Right lobe of liver (tissue), 6 donors: ENCODE data around the gene SH3RF3. TPM values are rescaled to one million over a fixed set of nuclear protein-coding genes. Genes with fewer than 3 reads are reported as not detected.

Source experiments
- ATAC-seq, 4 donors: fragments of 200-7000 bp; cut with Tn5 transposase; one replicate each; pipeline ENCODE4 v1.9.1; 2020; ENCODE audit warnings: mild to moderate bottlenecking in 4 of 4, moderate library complexity in 4 of 4
- DNase-seq, 3 donors: peaks; one replicate each; pipeline ENCODE4 v3.0.0-alpha.2; 2020
- H3K27ac ChIP-seq, 3 donors: fragments of 200-600 bp; one replicate each; pipeline ENCODE4 v1.8.0; 2022
- H3K27me3 ChIP-seq, 2 donors: fragments of 200-600 bp; one replicate each; pipeline ENCODE4 v1.8.0; 2022
- H3K36me3 ChIP-seq, 4 donors: fragments of 200-600 bp; sonication (generic) in 1 of 4; one replicate each; pipeline versions ENCODE4 v1.5.1 to v1.8.0; 2017 to 2022; ENCODE audit warnings: control low read depth in 1 of 4
- H3K4me1 ChIP-seq, 4 donors: fragments of 200-600 bp; sonication (generic) in 1 of 4; one replicate each; pipeline versions ENCODE4 v1.5.1 to v1.8.0; 2017 to 2022; ENCODE audit warnings: control low read depth in 1 of 4
- H3K4me3 ChIP-seq, 3 donors: fragments of 200-600 bp; one replicate each; pipeline ENCODE4 v1.8.0; 2022
- H3K9me3 ChIP-seq, 4 donors: fragments of 200-600 bp; sonication (generic) in 1 of 4; one replicate each; pipeline versions ENCODE4 v1.5.1 to v1.8.0; 2017 to 2022; ENCODE audit warnings: control low read depth in 1 of 4
- POLR2A ChIP-seq: fragments of 450-650 bp; IDR thresholded peaks from one replicate; pipeline ENCODE4 v1.6.1; 2017; ENCODE audit warnings: antibody characterized with exemption, mild to moderate bottlenecking
- WGBS: methylation state at CpG from one replicate; pipeline ENCODE4 v1.1.6; 2018; ENCODE audit warnings: low coverage, low lambda C conversion rate; ENCODE audit not compliant: insufficient coverage; ENCODE audit errors: missing lambda C conversion rate; 5-methylcytosine and 5-hydroxymethylcytosine counted together
- intact Hi-C, 2 donors: fragments of 100-400 bp; cut with DNase I; formaldehyde crosslinking; loops; one replicate each; pipeline versions ENCODE4 v1.11.2 to v1.14.1; 2022
- total RNA-seq, 6 experiments: library from RNA; depleted of rRNA in 2 of 6; stranded (reverse); fragments of >200 nt in 2 of 6; fragmentation: NEBNext Ultra II Directional in 3 of 6; extraction: Animal tissue kit (Norgen Biotek cat#: 25700) in 3 of 6; gene quantifications; one replicate each; pipeline versions ENCODE4 v1.1.0 to v1.2.4, GENCODE V29; 2016 to 2023
- TF ChIP-seq, protein P1 (sequence below), 4 donors: fragments of 200-600 bp in 3 of 4; fragments of 450-650 bp in 1 of 4; IDR thresholded peaks; one replicate each; pipeline versions ENCODE4 v1.5.1 to v1.8.0; 2016 to 2022; ENCODE audit warnings: antibody characterized with exemption in 4 of 4, mild to moderate bottlenecking in 2 of 4
- donor health status: DM: no; HTN: yes; CAD: no.
- donor health status: DM: no; HTN: no; CAD: no.
- donor health status: DM: no; HTN: no; CAD: no.
- donor health status: DM: no; HTN: yes; CAD: no.
- donor health status: DM: no; HTN: yes; CAD: no.

Gene SH3RF3
- total RNA-seq, 6 experiments from 2014 or later: 0.68 to 1.6 (median 1.2) TPM

DNA sequence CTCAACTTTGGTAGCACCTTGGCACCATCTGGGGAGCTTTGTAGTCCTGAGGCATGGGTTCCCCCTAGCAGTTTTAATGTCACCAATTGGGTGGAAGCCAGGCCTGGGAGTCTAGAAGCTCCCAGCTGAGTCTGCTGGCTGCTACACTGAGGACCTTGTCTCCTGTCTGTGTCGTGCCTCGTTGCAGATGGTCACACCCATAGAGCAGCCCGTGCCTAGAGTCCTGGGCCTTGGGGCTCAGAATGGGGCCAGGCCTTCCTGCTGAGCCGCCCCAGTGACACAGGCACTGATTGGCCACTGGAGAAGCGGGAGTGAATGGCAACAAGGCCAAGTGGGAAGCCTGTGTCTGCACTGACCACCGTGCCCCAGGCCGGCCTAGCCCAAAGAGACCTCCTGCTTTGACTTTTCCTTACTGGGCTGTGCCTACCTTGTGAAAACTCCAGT is 113.2 kb downstream of the SH3RF3 start:
- TF ChIP-seq, protein P1, sequence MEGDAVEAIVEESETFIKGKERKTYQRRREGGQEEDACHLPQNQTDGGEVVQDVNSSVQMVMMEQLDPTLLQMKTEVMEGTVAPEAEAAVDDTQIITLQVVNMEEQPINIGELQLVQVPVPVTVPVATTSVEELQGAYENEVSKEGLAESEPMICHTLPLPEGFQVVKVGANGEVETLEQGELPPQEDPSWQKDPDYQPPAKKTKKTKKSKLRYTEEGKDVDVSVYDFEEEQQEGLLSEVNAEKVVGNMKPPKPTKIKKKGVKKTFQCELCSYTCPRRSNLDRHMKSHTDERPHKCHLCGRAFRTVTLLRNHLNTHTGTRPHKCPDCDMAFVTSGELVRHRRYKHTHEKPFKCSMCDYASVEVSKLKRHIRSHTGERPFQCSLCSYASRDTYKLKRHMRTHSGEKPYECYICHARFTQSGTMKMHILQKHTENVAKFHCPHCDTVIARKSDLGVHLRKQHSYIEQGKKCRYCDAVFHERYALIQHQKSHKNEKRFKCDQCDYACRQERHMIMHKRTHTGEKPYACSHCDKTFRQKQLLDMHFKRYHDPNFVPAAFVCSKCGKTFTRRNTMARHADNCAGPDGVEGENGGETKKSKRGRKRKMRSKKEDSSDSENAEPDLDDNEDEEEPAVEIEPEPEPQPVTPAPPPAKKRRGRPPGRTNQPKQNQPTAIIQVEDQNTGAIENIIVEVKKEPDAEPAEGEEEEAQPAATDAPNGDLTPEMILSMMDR (IDR thresholded peaks at IDR 0.05): no peak
- TF ChIP-seq POLR2A: no peak
- H3K36me3 ChIP-seq: no peaks in the 10 kb centered on the region
- no peaks in the 10 kb centered on the region for H3K9me3 ChIP-seq
- WGBS: no CpG with 5 or more reads among the region's 7 CpGs
- H3K4me1 ChIP-seq: peaks cover 0 to 6% (median 1%) of the 10 kb centered on the region in 4 donors
- no peaks in the 10 kb centered on the region for H3K27me3 ChIP-seq
- peak overlapping the region in 2 of 3 donors; percentile 29 to 39 for H3K27ac ChIP-seq
- intact Hi-C loops: no loop called here
- peak in 1 of 4 donors; percentile 4 for ATAC-seq
- peak in 1 of 3 donors; percentile 46 for DNase-seq
- H3K4me3 ChIP-seq: no peak overlapping the region

GRCh38 chr2:109242654-109243331 is 113.8 kb downstream of the SH3RF3 start:
- DNase-seq: peak in 1 of 3 donors; percentile 53
- H3K4me3 ChIP-seq: no peak overlapping the region
- H3K27ac ChIP-seq: peak overlapping the region in 2 of 3 donors; percentile 29 to 39
- 24% methylated on average over 8 of the region's 12 CpGs for WGBS
- intact Hi-C loops: no loop called here
- H3K27me3 ChIP-seq: no peaks in the 10 kb centered on the region
- H3K9me3 ChIP-seq: no peaks in the 10 kb centered on the region
- TF ChIP-seq, protein P1 (IDR thresholded peaks at IDR 0.05): no peak
- no peak for TF ChIP-seq POLR2A
- peak; percentile 66 to 80 (median 76) for ATAC-seq
- H3K36me3 ChIP-seq: no peaks in the 10 kb centered on the region
- H3K4me1 ChIP-seq: peaks cover 0 to 6% (median 1%) of the 10 kb centered on the region in 4 donors

DNA sequence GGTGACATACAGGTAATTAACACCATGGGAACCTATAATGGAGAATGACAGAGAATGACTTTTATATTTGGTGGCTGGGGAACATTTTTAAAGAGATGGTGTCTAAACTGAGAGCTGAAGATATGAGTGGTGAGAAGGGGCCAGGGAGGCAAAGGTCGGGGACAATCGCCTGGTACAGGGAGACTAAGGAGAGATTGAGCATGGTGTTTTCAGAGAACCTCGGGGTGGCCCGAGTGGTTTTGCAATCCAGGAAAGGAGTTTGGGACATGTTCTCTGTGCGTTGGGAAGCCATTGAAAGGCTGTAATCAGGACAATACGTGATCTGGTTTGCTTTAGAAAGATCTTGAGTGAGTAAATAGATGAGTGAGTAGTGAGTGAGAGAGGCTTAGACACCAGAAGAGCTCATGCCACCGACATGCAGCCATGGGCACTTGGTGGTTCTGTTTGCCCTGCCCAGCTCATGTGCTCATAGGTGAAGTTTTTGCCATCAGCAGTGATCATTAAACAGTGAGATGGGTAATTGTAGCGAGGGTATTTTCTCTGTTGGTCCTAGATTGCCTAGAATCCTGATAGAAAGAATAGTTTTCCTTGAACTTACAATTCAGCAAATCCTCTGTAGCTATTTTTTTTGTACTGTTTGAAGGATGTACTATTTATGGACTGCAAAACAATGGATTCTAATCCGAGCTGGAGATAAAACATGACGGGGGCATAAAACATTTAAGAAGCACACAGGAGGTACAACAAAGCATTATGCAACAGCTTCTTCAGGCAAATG is 114.7 kb downstream of the SH3RF3 start:
- no peak overlapping the region for H3K27ac ChIP-seq
- H3K9me3 ChIP-seq: no peaks in the 10 kb centered on the region
- ATAC-seq (no peak), DNase-seq (no peak)
- H3K27me3 ChIP-seq: no peaks in the 10 kb centered on the region
- TF ChIP-seq, protein P1 (IDR thresholded peaks at IDR 0.05): no peak
- TF ChIP-seq POLR2A: no peak
- peaks cover 0 to 6% (median 1%) of the 10 kb centered on the region in 4 donors for H3K4me1 ChIP-seq
- intact Hi-C loops: no loop called here
- H3K36me3 ChIP-seq: no peaks in the 10 kb centered on the region
- H3K4me3 ChIP-seq: no peak overlapping the region
- WGBS: 59% methylated on average over 9 of the region's 10 CpGs

DNA sequence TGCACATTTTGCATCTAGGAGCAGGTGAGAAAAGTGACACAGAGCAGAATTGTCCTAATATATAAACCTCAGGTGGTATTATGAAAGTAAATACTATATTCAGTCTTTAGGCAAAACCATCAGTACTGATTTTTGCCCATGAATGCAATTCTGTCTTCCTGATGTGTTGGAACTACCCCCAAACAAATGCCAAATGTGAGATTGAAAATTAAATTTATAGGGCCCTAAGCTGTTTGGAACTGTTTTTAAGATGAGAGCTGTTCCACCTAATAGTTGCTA is 115.2 kb downstream of the SH3RF3 start:
- no peaks in the 10 kb centered on the region for H3K36me3 ChIP-seq
- H3K27ac ChIP-seq: no peak overlapping the region
- no peaks in the 10 kb centered on the region for H3K27me3 ChIP-seq
- intact Hi-C loops: no loop called here
- DNase-seq (no peak), ATAC-seq (no peak)
- TF ChIP-seq POLR2A: no peak
- H3K4me1 ChIP-seq: peaks cover 0 to 6% (median 1%) of the 10 kb centered on the region in 4 donors
- no peak overlapping the region for H3K4me3 ChIP-seq
- H3K9me3 ChIP-seq: no peaks in the 10 kb centered on the region

DNA sequence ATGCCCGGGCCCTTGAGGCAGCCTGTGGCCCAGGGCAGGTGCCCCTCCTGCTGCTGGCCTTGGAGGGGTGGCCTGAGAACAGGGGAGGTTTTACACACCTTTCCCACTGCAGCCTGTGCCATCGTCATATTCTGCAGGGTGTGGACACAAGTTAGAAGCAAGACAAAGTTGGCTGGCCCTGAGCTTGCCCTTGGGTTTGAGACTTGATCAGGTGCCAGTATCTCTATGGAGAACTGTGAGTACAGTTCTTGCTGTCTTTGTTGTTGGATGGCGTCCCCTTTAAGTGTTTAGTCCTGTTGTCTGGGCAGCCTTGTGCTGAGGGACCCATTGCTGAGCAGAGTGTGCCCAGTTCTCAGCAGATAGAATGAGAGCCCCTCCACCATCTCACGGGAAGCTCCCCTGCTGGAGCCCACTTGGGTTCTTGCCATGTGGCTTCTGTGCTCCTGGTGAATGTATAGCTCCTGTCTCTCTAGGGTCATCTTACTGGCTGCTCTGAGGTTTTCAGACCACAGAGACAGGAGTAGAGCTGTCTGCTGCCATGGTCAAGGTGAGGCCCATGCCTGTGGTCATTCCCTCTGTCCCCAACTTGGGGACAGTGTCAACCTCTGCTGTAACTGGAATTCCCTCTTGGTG is 115.9 kb downstream of the SH3RF3 start:
- DNase-seq (peak in 1 of 3 donors; percentile 39), ATAC-seq (no peak)
- no peaks in the 10 kb centered on the region for H3K36me3 ChIP-seq
- H3K4me3 ChIP-seq: no peak overlapping the region
- intact Hi-C loops: no loop called here
- TF ChIP-seq POLR2A: no peak
- TF ChIP-seq, protein P1 (IDR thresholded peaks at IDR 0.05): no peak
- no peak overlapping the region for H3K27ac ChIP-seq
- H3K9me3 ChIP-seq: no peaks in the 10 kb centered on the region
- peaks cover 0 to 6% (median 1%) of the 10 kb centered on the region in 4 donors for H3K4me1 ChIP-seq
- WGBS: 53% methylated on average over 2 of the region's 4 CpGs
- H3K27me3 ChIP-seq: no peaks in the 10 kb centered on the region
